Astrocyte of the cerebellum (primary cell): ENCODE measurements around the gene RHOXF2.
"Not testable (repeated sequence)": the region's sequence is repeated elsewhere in the genome, so short reads cannot be mapped to it uniquely, and the experiment has no call there.

Experiments used
- DNase-seq: peaks from one replicate; pipeline ENCODE4 v3.0.0-alpha.2; 2011; ENCODE audit warnings: low read depth
- H3K4me3 ChIP-seq: 2 replicates; pipeline ENCODE4 v1.5.1; 2011; ENCODE audit warnings: mild to moderate bottlenecking, low read depth, low read length, moderate library complexity
- CTCF ChIP-seq: IDR thresholded peaks from 2 replicates; pipeline ENCODE4 v1.5.1; 2012; ENCODE audit warnings: low read length, low read depth, moderate library complexity, mild to moderate bottlenecking; ENCODE audit errors: missing control alignments
- in situ Hi-C: cut with HindIII; loops from 2 replicates; pipeline ENCODE4 v1.10.0; 2017; ENCODE audit warnings: low sequenced_read_pairs

The RHOXF2 gene

GRCh38 chrX:120158313-120158712, at the start of gene RHOXF2:
Gene RHOXF2 (plus strand): TSS chrX:120158613. CDS start chrX:120158751, 138 bp downstream.
- in situ Hi-C loops, result not testable (repeated sequence)

GRCh38 chrX:120109378-120109777, 49.0 kb upstream of the RHOXF2 start:
- no peak for DNase-seq
- in situ Hi-C loops, result no loop called here
- no peak overlapping the region for H3K4me3 ChIP-seq
- TF ChIP-seq CTCF, result no peak

More at GRCh38 chrX:120158313-120158712, at the start of gene RHOXF2:
- DNase-seq, H3K4me3 ChIP-seq: not testable (repeated sequence)

- TF ChIP-seq CTCF, result no peak
- in situ Hi-C loops, result no loop called here
- no peak for DNase-seq
- H3K4me3 ChIP-seq, result no peak overlapping the region
Observed at GRCh38 chrX:120111611-120112010, 46.8 kb upstream of the RHOXF2 start.

DNA sequence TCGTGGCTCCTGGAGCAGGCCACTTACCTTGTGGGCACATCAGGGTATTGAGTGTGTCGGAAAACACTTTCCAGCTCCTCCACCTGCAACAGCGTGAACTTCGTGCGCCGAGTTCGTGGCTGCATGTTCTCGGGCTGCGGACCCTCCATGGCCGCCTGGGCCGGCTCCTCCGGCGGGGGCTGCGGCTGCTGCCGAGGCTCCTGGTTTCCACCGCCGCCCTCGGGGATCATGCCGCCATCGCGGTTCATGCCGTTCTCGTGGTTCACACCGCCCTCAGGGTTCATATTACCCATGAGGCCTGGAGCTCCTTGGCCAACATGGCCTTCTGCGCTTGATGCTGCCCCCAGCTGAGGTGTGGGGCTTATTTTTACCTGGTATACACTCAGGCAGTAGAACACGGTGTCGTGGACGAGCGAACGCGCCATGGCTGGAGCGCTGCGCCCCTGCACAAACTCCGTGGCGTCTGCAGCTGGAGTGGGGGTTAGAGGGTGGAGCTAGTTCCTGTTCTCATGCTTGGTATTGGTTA, 42.9 kb upstream of the RHOXF2 start, which contains the start of gene RHOXF1:
Gene RHOXF1 (minus strand): TSS at position 476 of the 526 bp plus-strand sequence. CDS start 51 bp downstream, at position 425.
- in situ Hi-C loops, result no loop called here
- no peak for TF ChIP-seq CTCF
- no peak for DNase-seq
- no peak within 1 kb of the TSS for H3K4me3 ChIP-seq

DNA sequence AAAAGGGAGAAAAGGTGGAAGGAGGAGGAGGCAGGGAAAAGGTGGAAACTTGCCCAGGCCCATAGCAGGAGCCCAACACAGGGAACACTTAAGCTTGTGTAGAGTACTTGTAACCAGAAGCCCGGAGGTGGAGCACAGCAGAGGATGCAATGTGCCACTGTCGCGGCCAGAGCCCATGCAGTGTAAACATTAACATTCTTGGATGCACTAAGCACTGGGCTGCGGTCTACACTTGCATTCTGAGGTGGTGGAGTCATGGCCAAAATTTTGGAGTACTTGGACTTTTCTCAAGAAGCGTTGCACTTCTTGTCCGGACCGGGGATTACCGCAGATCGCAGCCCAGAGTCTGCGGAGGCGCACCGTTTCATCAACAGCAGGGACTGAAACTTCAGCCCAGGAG, 38.2 kb upstream of the RHOXF2 start:
- no peak overlapping the region for H3K4me3 ChIP-seq
- no peak for TF ChIP-seq CTCF
- DNase-seq, result peak; percentile 2
- in situ Hi-C loops, result no loop called here

DNA sequence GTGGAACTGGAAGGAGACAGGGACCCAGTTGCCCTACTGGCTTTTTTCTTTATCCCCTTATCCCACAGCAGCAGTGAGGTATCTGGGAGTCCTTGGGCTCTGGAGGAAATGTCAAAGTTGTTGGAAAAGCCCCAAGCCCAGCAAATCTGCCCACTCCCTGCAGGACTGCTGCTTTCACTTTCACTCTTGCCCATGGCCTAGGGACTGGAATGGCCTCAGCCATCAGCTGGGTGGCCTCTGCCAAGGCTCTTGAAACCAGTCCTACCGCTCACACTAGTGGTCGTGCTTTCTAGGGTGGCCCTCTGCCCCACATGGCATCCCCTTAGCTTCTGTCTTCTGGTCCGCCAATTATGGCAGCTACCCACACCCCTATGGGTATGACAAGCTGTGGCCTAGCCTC, 33.0 kb upstream of the RHOXF2 start:
- no peak for DNase-seq
- in situ Hi-C loops, result no loop called here
- TF ChIP-seq CTCF, result no peak
- no peak overlapping the region for H3K4me3 ChIP-seq

- H3K4me3 ChIP-seq, DNase-seq, in situ Hi-C loops: not testable (repeated sequence)
Observed at GRCh38 chrX:120128306-120128846, 30.0 kb upstream of the RHOXF2 start.
